Measurements from ENCODE around the gene TYSND1. TPM values are rescaled to one million over a fixed set of nuclear protein-coding genes. Genes with fewer than 3 reads are reported as not detected.

Gene TYSND1
- total RNA-seq, 4 donors from 2014 or later = 18.6 to 48.8 (median 21.9) TPM

- Histone ChIP-seq H3K4me3 (no peak overlapping the region), H3K36me3 (no peaks in the 10 kb centered on the region), H3K27me3 (no peaks in the 10 kb centered on the region), H3K9me3 (no peaks in the 10 kb centered on the region), H3K4me1 (no peaks in the 10 kb centered on the region), H3K27ac (no peak overlapping the region)
- intact Hi-C loops (cut with DNase I; ENCODE audit: low total_unique reads) = no loop called here
- in situ Hi-C loops (cut with MboI; ENCODE audit: low pct_ligation_motif_present in 1 of 4, low pct_unique_long_range_greater_than_20kb in 1 of 4, low sequenced_read_pairs in 3 of 4) = no loop called here
- no peak for DNase-seq
- no peak for TF ChIP-seq POLR2A (IDR thresholded peaks at IDR 0.05)
- TF ChIP-seq, protein P1, sequence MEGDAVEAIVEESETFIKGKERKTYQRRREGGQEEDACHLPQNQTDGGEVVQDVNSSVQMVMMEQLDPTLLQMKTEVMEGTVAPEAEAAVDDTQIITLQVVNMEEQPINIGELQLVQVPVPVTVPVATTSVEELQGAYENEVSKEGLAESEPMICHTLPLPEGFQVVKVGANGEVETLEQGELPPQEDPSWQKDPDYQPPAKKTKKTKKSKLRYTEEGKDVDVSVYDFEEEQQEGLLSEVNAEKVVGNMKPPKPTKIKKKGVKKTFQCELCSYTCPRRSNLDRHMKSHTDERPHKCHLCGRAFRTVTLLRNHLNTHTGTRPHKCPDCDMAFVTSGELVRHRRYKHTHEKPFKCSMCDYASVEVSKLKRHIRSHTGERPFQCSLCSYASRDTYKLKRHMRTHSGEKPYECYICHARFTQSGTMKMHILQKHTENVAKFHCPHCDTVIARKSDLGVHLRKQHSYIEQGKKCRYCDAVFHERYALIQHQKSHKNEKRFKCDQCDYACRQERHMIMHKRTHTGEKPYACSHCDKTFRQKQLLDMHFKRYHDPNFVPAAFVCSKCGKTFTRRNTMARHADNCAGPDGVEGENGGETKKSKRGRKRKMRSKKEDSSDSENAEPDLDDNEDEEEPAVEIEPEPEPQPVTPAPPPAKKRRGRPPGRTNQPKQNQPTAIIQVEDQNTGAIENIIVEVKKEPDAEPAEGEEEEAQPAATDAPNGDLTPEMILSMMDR (IDR thresholded peaks at IDR 0.05) = no peak
- no peak for TF ChIP-seq EP300 (IDR thresholded peaks at IDR 0.05; ENCODE audit: low read depth)
- no peak for TF ChIP-seq POLR2AphosphoS5 (IDR thresholded peaks at IDR 0.05)
- WGBS, 2 donors (ENCODE audit: low coverage in 1 of 2) = 88 to 97% methylated on average over 5 of the region's 5 CpGs
Measured at GRCh38 chr10:70090951-70091350, 55.5 kb downstream of the TYSND1 start.

- Histone ChIP-seq H3K4me1 (no peaks in the 10 kb centered on the region), H3K9me3 (no peaks in the 10 kb centered on the region), H3K4me3 (no peak overlapping the region), H3K27me3 (no peaks in the 10 kb centered on the region), H3K27ac (no peak overlapping the region), H3K36me3 (no peaks in the 10 kb centered on the region)
- intact Hi-C loops (cut with DNase I; ENCODE audit: low total_unique reads) (no loop called here), in situ Hi-C loops (cut with MboI; ENCODE audit: low pct_ligation_motif_present in 1 of 4, low pct_unique_long_range_greater_than_20kb in 1 of 4, low sequenced_read_pairs in 3 of 4) (no loop called here)
- no peak for DNase-seq
- TF ChIP-seq EP300 (IDR thresholded peaks at IDR 0.05; ENCODE audit: low read depth) (no peak), POLR2A (IDR thresholded peaks at IDR 0.05) (no peak), POLR2AphosphoS5 (IDR thresholded peaks at IDR 0.05) (no peak)
- TF ChIP-seq, protein P1 (IDR thresholded peaks at IDR 0.05) = no peak
- WGBS, 2 donors (ENCODE audit: low coverage in 1 of 2) = 97 to 98% methylated on average over 4 to 8 of the region's 8 CpGs
Measured at GRCh38 chr10:70090013-70090412, 56.5 kb downstream of the TYSND1 start.

DNA sequence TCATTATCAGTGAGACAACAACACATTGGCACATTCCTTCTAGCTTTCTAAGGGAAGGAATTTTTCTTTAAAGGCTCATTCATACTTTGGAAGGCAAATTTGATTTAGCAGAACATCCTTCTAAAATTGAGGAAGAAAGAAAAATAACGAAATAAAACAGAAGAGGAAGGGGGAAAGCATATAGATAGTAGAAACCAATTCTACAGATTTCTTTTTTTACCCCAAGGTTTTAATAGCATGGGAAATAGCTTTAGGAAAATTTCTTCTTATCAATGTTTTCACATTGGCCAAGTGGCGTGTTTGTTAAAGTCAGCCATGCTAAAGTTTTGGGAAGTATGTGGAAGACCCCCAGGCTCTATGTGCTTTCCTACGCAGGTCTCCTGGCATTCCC lies 58.2 kb downstream of the TYSND1 start:
- H3K4me1 ChIP-seq = no peaks in the 10 kb centered on the region
- DNase-seq = no peak
- no peaks in the 10 kb centered on the region for H3K36me3 ChIP-seq
- no peaks in the 10 kb centered on the region for H3K27me3 ChIP-seq
- 86% methylated on average over 3 of the region's 3 CpGs for WGBS, 2 donors (ENCODE audit: low coverage in 1 of 2)
- intact Hi-C loops (cut with DNase I; ENCODE audit: low total_unique reads) = no loop called here
- no peak overlapping the region for H3K27ac ChIP-seq
- no peaks in the 10 kb centered on the region for H3K9me3 ChIP-seq
- in situ Hi-C loops (cut with MboI; ENCODE audit: low pct_ligation_motif_present in 1 of 4, low pct_unique_long_range_greater_than_20kb in 1 of 4, low sequenced_read_pairs in 3 of 4) = no loop called here
- H3K4me3 ChIP-seq = no peak overlapping the region
- TF ChIP-seq EP300 (IDR thresholded peaks at IDR 0.05; ENCODE audit: low read depth) = no peak
- no peak for TF ChIP-seq POLR2AphosphoS5 (IDR thresholded peaks at IDR 0.05)
- TF ChIP-seq, protein P1 (IDR thresholded peaks at IDR 0.05) = no peak
- no peak for TF ChIP-seq POLR2A (IDR thresholded peaks at IDR 0.05)

Other genes with a start within 250 kb of the TYSND1 start
- 1 to 10 TPM; 1.6 to 8.6 (median 7.8) TPM for gene MACROH2A2, start 93.9 kb downstream of the TYSND1 start, total RNA-seq
- 10 to 100 TPM in 3 of 4 donors, 1 to 10 TPM in 1; 3.8 to 27.0 (median 23.9) TPM for gene AIFM2, start 13.9 kb downstream of the TYSND1 start, total RNA-seq
- 10 to 100 TPM; 35.2 to 93.9 (median 51.3) TPM for gene SAR1A, start 23.8 kb upstream of the TYSND1 start, total RNA-seq
- gene PPA1, start 86.7 kb upstream of the TYSND1 start, total RNA-seq = 100 to 1,000 TPM in 2 of 4 donors, 10 to 100 TPM in 2; 14.1 to 113 (median 98.4) TPM
- gene NPFFR1, start 137.3 kb upstream of the TYSND1 start, total RNA-seq = under 1 TPM in 1 of 4 donors, not detected in 3; 0.16 TPM
- gene LRRC20, start 235.9 kb upstream of the TYSND1 start, total RNA-seq = 10 to 100 TPM in 1 of 4 donors, 1 to 10 TPM in 3; 2.8 to 10.5 (median 5.9) TPM

All from transverse colon (tissue), 4 donors.